OCI-LY1 (cell line): ENCODE data around the gene MTHFD1.

ENCODE experiments used
- H2AFZ ChIP-seq: fragments of 200-600 bp; sonication (generic), shearing (Covaris generic); 2 replicates; pipeline ENCODE4 v1.6.0; 2014; ENCODE audit warnings: antibody characterized with exemption, mild to moderate bottlenecking, low read length
- H3F3A ChIP-seq: fragments of 200-600 bp; sonication (generic), shearing (Covaris generic); 2 replicates; pipeline ENCODE4 v1.6.0; 2014; ENCODE audit warnings: mild to moderate bottlenecking, antibody characterized with exemption, low read length, moderate library complexity; ENCODE audit not compliant: insufficient read depth
- H3K27ac ChIP-seq: fragments of 200-600 bp; sonication (generic); 2 replicates; pipeline ENCODE4 v1.5.1; 2014; ENCODE audit warnings: low read length, mixed run types, mild to moderate bottlenecking, low read depth; ENCODE audit not compliant: poor library complexity, severe bottlenecking
- H3K27me3 ChIP-seq: fragments of 200-600 bp; sonication (generic); 2 replicates; pipeline ENCODE4 v1.6.0; 2014; ENCODE audit warnings: antibody characterized with exemption, mild to moderate bottlenecking, low read length, moderate library complexity; ENCODE audit not compliant: insufficient read depth
- H3K36me3 ChIP-seq: fragments of 200-600 bp; sonication (generic); 2 replicates; pipeline ENCODE4 v1.6.1; 2014; ENCODE audit warnings: mild to moderate bottlenecking, antibody characterized with exemption, low read length, moderate library complexity, mixed read lengths; ENCODE audit not compliant: insufficient read depth
- H3K4me1 ChIP-seq: fragments of 200-600 bp; sonication (generic); 2 replicates; pipeline ENCODE4 v1.5.1; 2014; ENCODE audit warnings: mild to moderate bottlenecking, low read length, moderate library complexity; ENCODE audit not compliant: insufficient read depth, severe bottlenecking
- H3K4me2 ChIP-seq: fragments of 200-600 bp; sonication (generic), shearing (Covaris generic); 2 replicates; pipeline ENCODE4 v1.6.1; 2014; ENCODE audit warnings: low read length
- H3K4me3 ChIP-seq: fragments of 200-600 bp; sonication (generic); 2 replicates; pipeline ENCODE4 v1.5.1; 2014; ENCODE audit warnings: low read length, low read depth, mild to moderate bottlenecking, mixed read lengths; ENCODE audit not compliant: poor library complexity, severe bottlenecking
- H3K79me2 ChIP-seq: fragments of 200-600 bp; shearing (Covaris generic); 2 replicates; pipeline ENCODE4 v1.6.1; 2016; ENCODE audit warnings: mixed run types, low read length, mixed read lengths; ENCODE audit not compliant: insufficient read depth
- H3K9ac ChIP-seq: fragments of 200-600 bp; sonication (generic), shearing (Covaris generic); 2 replicates; pipeline ENCODE4 v1.6.1; 2014; ENCODE audit warnings: mild to moderate bottlenecking, low read length, mixed read lengths
- H3K9me2 ChIP-seq: fragments of 200-600 bp; sonication (generic), shearing (Covaris generic); 2 replicates; pipeline ENCODE4 v1.6.1; 2014; ENCODE audit warnings: low read depth, mild to moderate bottlenecking, low read length, mixed read lengths
- H3K9me3 ChIP-seq: fragments of 200-600 bp; shearing (Covaris generic); 2 replicates; pipeline ENCODE4 v1.6.1; 2014; ENCODE audit warnings: low read length, mixed read lengths
- H4K20me1 ChIP-seq: fragments of 200-600 bp; sonication (generic), shearing (Covaris generic); 2 replicates; pipeline ENCODE4 v1.6.0; 2016; ENCODE audit warnings: mild to moderate bottlenecking, low read length; ENCODE audit not compliant: insufficient read depth
- CTCF ChIP-seq: fragments of 200-600 bp; sonication (generic), shearing (Covaris generic); IDR thresholded peaks from 2 replicates; pipeline ENCODE4 v1.5.1; 2017; ENCODE audit warnings: mild to moderate bottlenecking, antibody characterized with exemption, low read length, moderate library complexity, mixed read lengths
- EZH2 ChIP-seq: fragments of 200-600 bp; sonication (generic), shearing (Covaris generic); IDR thresholded peaks from 2 replicates; pipeline ENCODE4 v1.8.0; 2017; ENCODE audit warnings: borderline replicate concordance, mixed run types, mild to moderate bottlenecking, antibody characterized with exemption, low read length, moderate library complexity, mixed read lengths

The MTHFD1 gene

GRCh38 chr14:64423987-64424386 lies 35.8 kb downstream of the MTHFD1 start:
- H3K9me2 ChIP-seq: no peaks in the 10 kb centered on the region

GRCh38 chr14:64434528-64434927 lies 46.4 kb downstream of the MTHFD1 start:
- no peaks in the 10 kb centered on the region for H3K9me2 ChIP-seq
- H2AFZ ChIP-seq: no peak overlapping the region
- no peaks in the 10 kb centered on the region for H3K9me3 ChIP-seq
- no peaks in the 10 kb centered on the region for H3F3A ChIP-seq
- H3K4me1 ChIP-seq: no peaks in the 10 kb centered on the region
- H3K27ac ChIP-seq: no peak overlapping the region
- no peaks in the 10 kb centered on the region for H3K27me3 ChIP-seq
- no peaks in the 10 kb centered on the region for H4K20me1 ChIP-seq
- no peak overlapping the region for H3K9ac ChIP-seq
- no peak for TF ChIP-seq EZH2
- TF ChIP-seq CTCF: no peak
- H3K36me3 ChIP-seq: peaks cover 96% of the 10 kb centered on the region
- no peak overlapping the region for H3K4me3 ChIP-seq
- H3K79me2 ChIP-seq: no peaks in the 10 kb centered on the region
- no peak overlapping the region for H3K4me2 ChIP-seq

More at GRCh38 chr14:64423987-64424386, 35.8 kb downstream of the MTHFD1 start:
- H3F3A ChIP-seq: no peaks in the 10 kb centered on the region
- H4K20me1 ChIP-seq: no peaks in the 10 kb centered on the region
- no peaks in the 10 kb centered on the region for H3K4me1 ChIP-seq
- no peaks in the 10 kb centered on the region for H3K79me2 ChIP-seq
- no peak overlapping the region for H2AFZ ChIP-seq
- H3K4me2 ChIP-seq: no peak overlapping the region
- no peaks in the 10 kb centered on the region for H3K27me3 ChIP-seq
- H3K27ac ChIP-seq: no peak overlapping the region
- H3K36me3 ChIP-seq: peaks cover 88% of the 10 kb centered on the region
- H3K9me3 ChIP-seq: no peaks in the 10 kb centered on the region
- TF ChIP-seq CTCF (no peak), EZH2 (no peak)
- H3K4me3 ChIP-seq: no peak overlapping the region
- H3K9ac ChIP-seq: no peak overlapping the region

GRCh38 chr14:64438181-64438841 lies 50.2 kb downstream of the MTHFD1 start:
- Histone ChIP-seq H3K4me3 (no peak overlapping the region), H3F3A (no peaks in the 10 kb centered on the region), H4K20me1 (no peaks in the 10 kb centered on the region), H3K9me3 (no peaks in the 10 kb centered on the region), H3K36me3 (peaks cover 94% of the 10 kb centered on the region), H3K9me2 (no peaks in the 10 kb centered on the region), H3K9ac (no peak overlapping the region), H3K27me3 (no peaks in the 10 kb centered on the region), H3K4me1 (peaks cover under 1% of the 10 kb centered on the region), H3K79me2 (no peaks in the 10 kb centered on the region), H2AFZ (no peak overlapping the region), H3K4me2 (no peak overlapping the region), H3K27ac (no peak overlapping the region)
- TF ChIP-seq CTCF: no peak
- no peak for TF ChIP-seq EZH2
